H1 (cell line): ENCODE measurements around the gene RPP14.

Experiments
- CBX5 ChIP-seq: fragments of 300-800, 300-1000 bp; sonication (generic); IDR thresholded peaks from 2 replicates; pipeline ENCODE4 v1.7.1; 2016; ENCODE audit warnings: antibody characterized with exemption, low read length, low read depth
- CREB1 ChIP-seq: IDR thresholded peaks from 2 replicates; pipeline ENCODE4 v1.6.1; 2012; ENCODE audit warnings: inconsistent platforms
- GABPA ChIP-seq: IDR thresholded peaks from 2 replicates; pipeline ENCODE4 v1.6.1; 2011; ENCODE audit warnings: mild to moderate bottlenecking, low read length, moderate library complexity, borderline replicate concordance; ENCODE audit not compliant: insufficient read depth
- HDAC6 ChIP-seq: IDR thresholded peaks from one replicate; pipeline ENCODE4 v1.7.1; 2012; ENCODE audit warnings: low read depth, mild to moderate bottlenecking, inconsistent platforms, low read length, moderate library complexity
- POLR2A ChIP-seq, 2 experiments: IDR thresholded peaks; 1 replicate in 1 of 2; 2 replicates in 1 of 2; pipeline ENCODE4 v1.6.1; 2011; ENCODE audit warnings: low read depth in 2 of 2, low read length in 2 of 2, mild to moderate bottlenecking in 2 of 2; ENCODE audit errors: control extremely low read depth in 1 of 2
- RAD21 ChIP-seq, 2 experiments: IDR thresholded peaks in 1 of 2; conservative IDR thresholded peaks in 1 of 2; 2 replicates each; pipeline ENCODE4 v1.6.1; 2011; ENCODE audit warnings: low read depth in 2 of 2, low read length in 2 of 2, improper control_type of control experiment in 1 of 2, inconsistent platforms in 1 of 2, mild to moderate bottlenecking in 1 of 2, moderate library complexity in 1 of 2
- SUZ12 ChIP-seq: fragments of 200-600 bp; sonication (generic); IDR thresholded peaks from 2 replicates; pipeline ENCODE4 v1.6.1; 2012; ENCODE audit warnings: mild to moderate bottlenecking, inconsistent platforms, low read length, moderate library complexity, mixed read lengths
- TF ChIP-seq, protein P1 (sequence below), 3 experiments: IDR thresholded peaks; 1 replicate in 2 of 3; 2 replicates in 1 of 3; pipeline versions ENCODE4 v1.5.1 to v1.6.1; 2011; ENCODE audit warnings: low read length in 3 of 3, mild to moderate bottlenecking in 3 of 3, inconsistent platforms in 2 of 3, low read depth in 1 of 3, moderate library complexity in 1 of 3; ENCODE audit not compliant: insufficient read depth in 1 of 3; ENCODE audit errors: control extremely low read depth in 1 of 3
- TF ChIP-seq, protein P2 (sequence below): IDR thresholded peaks from 2 replicates; pipeline ENCODE4 v1.6.1; 2011; ENCODE audit warnings: low read length, improper control_type of control experiment

GRCh38 chr3:58369038-58369437 is 63.0 kb downstream of the RPP14 start:
- TF ChIP-seq CREB1 (no peak), SUZ12 (no peak), GABPA (no peak), POLR2A (IDR thresholded peaks at IDR 0.05; ENCODE audit: control extremely low read depth in 1 of 2, low read depth in 2 of 2, low read length in 2 of 2) (no peak), RAD21 (IDR thresholded peaks at IDR 0.05 in 1 of 2, conservative IDR thresholded peaks at IDR 0.05 in 1 of 2; ENCODE audit: low read depth in 2 of 2, low read length in 2 of 2) (no peak), CBX5 (no peak), HDAC6 (no peak)
- TF ChIP-seq, protein P1, sequence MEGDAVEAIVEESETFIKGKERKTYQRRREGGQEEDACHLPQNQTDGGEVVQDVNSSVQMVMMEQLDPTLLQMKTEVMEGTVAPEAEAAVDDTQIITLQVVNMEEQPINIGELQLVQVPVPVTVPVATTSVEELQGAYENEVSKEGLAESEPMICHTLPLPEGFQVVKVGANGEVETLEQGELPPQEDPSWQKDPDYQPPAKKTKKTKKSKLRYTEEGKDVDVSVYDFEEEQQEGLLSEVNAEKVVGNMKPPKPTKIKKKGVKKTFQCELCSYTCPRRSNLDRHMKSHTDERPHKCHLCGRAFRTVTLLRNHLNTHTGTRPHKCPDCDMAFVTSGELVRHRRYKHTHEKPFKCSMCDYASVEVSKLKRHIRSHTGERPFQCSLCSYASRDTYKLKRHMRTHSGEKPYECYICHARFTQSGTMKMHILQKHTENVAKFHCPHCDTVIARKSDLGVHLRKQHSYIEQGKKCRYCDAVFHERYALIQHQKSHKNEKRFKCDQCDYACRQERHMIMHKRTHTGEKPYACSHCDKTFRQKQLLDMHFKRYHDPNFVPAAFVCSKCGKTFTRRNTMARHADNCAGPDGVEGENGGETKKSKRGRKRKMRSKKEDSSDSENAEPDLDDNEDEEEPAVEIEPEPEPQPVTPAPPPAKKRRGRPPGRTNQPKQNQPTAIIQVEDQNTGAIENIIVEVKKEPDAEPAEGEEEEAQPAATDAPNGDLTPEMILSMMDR (IDR thresholded peaks at IDR 0.05; ENCODE audit: control extremely low read depth in 1 of 3, insufficient read depth in 1 of 3, low read depth in 1 of 3, low read length in 3 of 3) = no peak
- TF ChIP-seq, protein P2, sequence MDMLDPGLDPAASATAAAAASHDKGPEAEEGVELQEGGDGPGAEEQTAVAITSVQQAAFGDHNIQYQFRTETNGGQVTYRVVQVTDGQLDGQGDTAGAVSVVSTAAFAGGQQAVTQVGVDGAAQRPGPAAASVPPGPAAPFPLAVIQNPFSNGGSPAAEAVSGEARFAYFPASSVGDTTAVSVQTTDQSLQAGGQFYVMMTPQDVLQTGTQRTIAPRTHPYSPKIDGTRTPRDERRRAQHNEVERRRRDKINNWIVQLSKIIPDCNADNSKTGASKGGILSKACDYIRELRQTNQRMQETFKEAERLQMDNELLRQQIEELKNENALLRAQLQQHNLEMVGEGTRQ = no peak
